Measurements from ENCODE around the gene SP9.
"Not testable (repeated sequence)": the region's sequence is repeated elsewhere in the genome, so short reads cannot be mapped to it uniquely, and the experiment has no call there.

SP9 gene

DNA sequence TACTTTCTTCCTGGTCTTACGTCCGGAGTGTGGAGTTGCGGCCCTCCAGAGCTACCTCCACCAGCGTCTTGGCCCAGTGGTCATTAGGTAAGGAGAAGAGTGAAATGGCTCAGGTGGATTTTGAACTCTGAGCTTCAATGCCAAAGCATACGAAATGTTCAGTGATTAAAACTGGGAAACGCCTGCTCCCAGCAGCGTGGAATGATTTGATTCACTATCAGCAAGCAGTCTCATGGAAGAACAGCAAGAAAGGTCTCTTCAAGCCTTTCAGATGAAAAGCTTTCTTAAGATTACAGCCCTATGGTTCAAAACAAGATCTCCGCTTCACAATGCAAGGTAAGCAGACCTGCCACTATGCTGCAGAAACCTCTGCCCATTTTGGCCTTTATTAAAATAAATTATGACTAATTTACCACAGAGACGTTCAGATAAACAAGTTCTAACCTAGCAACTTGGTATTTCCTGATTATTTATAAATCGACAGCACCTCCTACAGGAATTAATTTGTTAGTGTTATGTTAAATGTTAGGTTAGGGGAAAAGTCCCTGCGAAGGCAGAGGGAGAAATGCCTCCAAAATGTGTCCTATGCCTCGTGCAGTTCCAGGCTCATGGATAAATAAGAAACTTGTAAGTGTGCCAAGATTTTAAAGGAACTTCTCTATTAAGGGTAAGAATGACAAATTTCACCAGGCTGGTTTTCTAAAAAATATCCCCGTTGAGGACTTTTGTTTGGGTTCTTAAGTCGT lies 10.1 kb downstream of the SP9 start:
- no peak for DNase-seq (ENCODE audit: low spot score)

DNA sequence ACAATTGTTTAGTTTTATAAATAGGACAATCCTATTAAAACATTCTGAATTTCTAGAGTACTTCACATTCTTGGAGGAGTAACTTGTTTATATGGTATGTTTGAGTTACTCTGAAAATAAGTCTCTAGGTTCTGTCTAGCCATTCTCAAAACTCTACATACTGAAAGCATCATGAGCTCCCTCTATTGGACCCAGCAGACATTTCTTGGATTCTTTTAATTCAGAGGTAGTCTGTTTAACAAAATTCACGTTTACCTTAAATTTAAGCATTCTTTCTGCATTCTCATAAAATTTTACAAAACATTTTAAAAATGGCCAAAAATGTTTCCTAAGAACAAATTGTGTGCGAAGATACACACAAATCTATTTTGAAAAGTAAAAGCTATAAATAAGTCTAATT lies 15.3 kb downstream of the SP9 start:
- DNase-seq (ENCODE audit: low spot score): no peak

DNA sequence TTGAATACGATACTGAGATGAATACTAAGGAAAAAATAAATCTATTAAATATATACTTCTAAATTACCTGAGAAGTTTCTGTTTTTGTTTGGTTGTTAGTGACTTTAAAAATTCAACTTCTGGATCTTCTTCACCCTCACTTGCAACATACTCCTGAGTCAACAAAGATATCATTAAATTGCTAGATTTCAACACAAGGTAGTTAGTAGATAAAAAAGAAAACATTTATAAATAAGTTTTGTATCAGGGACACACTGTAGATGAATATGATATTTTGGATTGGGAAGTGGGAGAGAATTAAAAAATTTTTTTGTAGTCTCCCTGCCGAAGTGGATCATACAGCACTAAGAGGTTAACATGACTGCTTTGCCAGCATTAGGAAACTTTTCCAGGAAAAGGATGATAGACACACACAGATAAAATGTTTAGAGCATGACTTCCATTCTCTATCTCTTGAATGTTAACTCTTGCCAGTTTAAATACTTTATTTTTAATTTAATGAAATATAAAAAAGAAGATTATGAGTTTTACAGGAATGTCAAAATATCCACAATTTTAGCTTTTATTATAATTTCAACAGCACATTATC lies 15.9 kb downstream of the SP9 start:
- DNase-seq (ENCODE audit: low spot score): no peak

- DNase-seq (ENCODE audit: low spot score): no peak
Observed at GRCh38 chr2:174353004-174353403, 18.2 kb downstream of the SP9 start.

- DNase-seq (ENCODE audit: low spot score): no peak
Observed at GRCh38 chr2:174356347-174356746, 21.6 kb downstream of the SP9 start.

DNA sequence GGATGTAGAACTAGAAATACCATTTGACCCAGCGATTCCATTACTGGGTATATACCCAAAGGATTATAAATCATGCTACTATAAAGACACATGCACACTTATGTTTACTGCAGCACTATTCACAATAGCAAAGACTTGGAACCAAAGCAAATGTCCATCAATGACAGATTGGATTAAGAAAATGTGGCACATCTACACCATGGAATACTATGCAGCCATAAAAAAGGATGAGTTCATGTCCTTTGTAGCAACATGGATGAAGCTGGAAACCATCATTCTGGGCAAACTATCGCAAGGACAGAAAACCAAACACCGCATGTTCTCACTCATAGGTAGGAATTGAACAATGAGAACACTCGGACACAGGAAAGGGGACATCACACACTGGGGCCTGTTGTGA lies 24.9 kb downstream of the SP9 start:
- DNase-seq (ENCODE audit: low spot score): not testable (repeated sequence)

- DNase-seq (ENCODE audit: low spot score): no peak
Observed at GRCh38 chr2:174362949-174363348, 28.2 kb downstream of the SP9 start.

DNA sequence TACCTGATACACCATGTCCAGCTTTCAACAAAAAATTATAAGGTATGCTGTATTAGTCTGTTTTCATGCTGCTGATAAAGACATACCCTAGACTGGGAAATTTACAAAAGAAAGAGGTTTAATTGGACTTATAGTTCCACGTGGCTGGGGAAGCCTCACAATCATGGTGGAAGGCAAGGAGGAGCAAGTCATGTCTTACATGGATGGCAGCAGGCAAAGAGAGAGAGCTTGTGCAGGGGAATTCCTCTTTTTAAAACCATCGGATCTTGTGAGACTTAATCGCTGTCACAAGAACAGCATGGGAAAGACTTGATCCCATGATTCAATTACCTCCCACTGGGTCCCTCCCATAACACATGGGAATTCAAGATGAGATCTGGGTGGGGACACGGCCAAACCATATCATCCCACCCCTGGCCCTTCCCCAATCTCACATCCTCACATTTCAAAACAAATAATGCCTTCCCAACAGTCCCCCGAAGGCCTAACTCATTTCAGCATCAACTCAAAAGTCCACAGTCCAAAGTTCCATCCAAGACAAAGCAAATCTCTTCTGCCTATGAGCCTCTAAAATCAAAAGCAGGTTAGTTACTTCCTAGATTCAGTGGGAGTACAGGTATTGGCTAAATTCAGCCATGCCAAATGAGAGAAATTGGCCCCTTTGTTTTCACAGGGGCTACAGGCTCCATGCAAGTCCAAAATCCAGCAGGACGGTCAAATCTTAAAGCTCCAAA lies 28.9 kb downstream of the SP9 start:
- DNase-seq (ENCODE audit: low spot score): not testable (repeated sequence)

GRCh38 chr2:174364628-174365027 lies 29.9 kb downstream of the SP9 start:
- DNase-seq (ENCODE audit: low spot score): no peak

DNA sequence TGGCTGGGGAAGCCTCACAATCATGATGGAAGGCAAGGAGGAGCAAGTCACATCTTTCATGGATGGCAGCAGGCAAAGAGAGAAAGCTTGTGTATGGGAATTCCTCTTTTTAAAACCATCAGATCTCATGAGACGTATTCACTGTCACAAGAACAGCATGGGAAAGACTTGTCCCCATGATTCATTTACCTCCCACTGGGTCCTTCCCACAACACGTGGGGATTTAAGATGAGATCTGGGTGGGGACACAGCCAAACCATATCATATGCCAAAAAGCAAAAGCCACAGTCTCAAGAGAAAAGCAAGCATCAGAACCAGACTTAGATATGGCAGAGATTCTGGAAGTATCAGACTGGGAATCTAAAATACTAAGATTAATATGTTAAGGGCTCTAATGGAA lies 30.8 kb downstream of the SP9 start:
- DNase-seq (ENCODE audit: low spot score): no peak

- DNase-seq (ENCODE audit: low spot score): no peak
Observed at GRCh38 chr2:174368691-174369090, 33.9 kb downstream of the SP9 start.

- no peak for DNase-seq (ENCODE audit: low spot score)
Observed at GRCh38 chr2:174376967-174377366, 42.2 kb downstream of the SP9 start.

DNA sequence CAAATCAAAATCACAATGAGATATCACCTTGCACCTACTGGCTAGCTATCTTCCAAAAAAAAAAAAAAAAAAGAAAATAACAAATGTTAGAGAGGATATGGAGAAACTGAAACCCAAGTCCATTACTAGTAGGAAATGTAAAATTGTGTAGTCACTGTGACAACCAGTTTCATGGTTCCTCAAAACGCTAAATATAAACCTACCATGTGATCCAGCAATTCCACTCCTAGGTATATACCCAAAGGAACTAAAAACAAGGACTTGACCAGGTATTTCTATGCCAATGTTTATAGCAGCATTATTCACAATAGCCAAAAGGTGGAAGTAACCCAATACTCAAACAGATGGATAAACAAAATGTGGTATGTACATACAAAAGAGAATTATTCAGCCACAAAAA lies 49.0 kb downstream of the SP9 start:
- no peak for DNase-seq (ENCODE audit: low spot score)

DNA sequence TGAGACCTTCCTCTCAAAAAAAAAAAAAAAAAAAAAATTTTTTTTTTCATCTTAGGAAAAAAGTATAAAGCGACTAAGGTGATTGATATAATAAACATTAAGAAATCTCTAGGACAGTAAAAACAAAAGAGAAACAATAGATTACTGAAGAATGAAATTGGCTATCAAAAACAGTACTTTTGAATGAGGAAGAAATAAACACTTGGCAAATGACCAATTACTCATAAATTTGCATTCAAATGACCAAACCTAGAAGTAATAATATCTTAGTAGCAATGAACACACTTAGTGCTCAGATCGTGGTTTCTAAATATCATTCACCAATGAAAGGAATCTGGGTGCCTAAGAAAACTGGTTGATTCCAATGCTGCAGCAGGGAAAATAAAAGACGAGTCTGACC lies 50.4 kb downstream of the SP9 start:
- no peak for DNase-seq (ENCODE audit: low spot score)

Measured in putamen (tissue), 1 donor.